ENCODE measurements around the gene TUSC2.
A peak's percentile ranks its signal among the peaks of the same experiment; 100 is the strongest.

TUSC2 gene

GRCh38 chr3:50334339-50335075, 6.5 kb upstream of the TUSC2 start:
- DNase-seq = no peak

DNA sequence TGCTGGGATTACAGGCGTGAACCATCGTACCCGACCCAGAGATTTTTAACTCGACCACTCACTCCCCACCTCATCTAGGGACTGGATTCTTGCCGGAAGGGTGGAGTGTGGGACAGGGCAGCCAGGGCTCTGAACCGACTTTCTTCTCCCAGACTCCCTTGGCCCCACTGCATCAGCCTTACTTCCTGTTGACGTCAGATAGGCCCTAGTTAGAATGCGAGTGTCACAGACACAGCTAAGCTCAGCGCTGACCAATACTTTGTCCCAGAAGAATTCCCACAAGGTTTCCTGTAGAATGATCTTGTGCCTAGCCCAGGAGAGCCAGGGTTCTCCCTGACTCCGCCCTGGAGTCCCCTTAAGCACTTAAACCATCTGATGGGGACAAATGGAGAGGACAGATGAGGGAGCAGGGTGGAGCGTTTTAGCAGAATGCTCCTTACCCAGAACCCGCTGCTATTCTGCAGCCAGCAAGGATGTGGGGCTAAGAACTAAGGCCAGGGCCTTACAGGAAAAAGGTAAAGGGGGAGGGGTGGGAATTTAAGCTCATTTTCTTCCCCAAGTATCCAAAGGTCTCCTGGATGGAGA, 5.8 kb upstream of the TUSC2 start:
- no peak for DNase-seq

GRCh38 chr3:50331364-50331907, 3.4 kb upstream of the TUSC2 start:
- DNase-seq = no peak

DNA sequence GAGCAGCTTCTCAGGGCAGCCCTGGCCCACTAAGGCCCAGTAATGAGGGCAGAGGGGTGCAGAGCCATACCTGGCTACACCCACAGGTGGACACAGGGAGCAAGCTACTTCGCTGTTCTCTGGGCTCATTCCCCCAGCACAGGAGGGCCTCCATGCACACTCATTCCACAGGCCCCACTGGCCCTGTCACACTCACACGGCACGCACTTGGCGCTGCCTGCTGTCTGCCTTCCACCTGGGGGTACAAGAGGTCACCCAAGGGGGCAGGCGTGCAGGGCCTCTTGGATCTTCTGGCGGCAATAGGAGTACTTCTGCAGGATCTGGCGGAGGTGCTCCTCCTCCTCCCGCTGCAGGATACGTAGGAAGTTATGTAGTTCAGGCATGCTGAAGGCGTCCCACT, 2.3 kb upstream of the TUSC2 start:
- no peak for DNase-seq

GRCh38 chr3:50327129-50327528, 894 bp downstream of the TUSC2 start:
- no peak for DNase-seq

GRCh38 chr3:50326182-50326541, 1.9 kb downstream of the TUSC2 start:
- no peak for DNase-seq

DNA sequence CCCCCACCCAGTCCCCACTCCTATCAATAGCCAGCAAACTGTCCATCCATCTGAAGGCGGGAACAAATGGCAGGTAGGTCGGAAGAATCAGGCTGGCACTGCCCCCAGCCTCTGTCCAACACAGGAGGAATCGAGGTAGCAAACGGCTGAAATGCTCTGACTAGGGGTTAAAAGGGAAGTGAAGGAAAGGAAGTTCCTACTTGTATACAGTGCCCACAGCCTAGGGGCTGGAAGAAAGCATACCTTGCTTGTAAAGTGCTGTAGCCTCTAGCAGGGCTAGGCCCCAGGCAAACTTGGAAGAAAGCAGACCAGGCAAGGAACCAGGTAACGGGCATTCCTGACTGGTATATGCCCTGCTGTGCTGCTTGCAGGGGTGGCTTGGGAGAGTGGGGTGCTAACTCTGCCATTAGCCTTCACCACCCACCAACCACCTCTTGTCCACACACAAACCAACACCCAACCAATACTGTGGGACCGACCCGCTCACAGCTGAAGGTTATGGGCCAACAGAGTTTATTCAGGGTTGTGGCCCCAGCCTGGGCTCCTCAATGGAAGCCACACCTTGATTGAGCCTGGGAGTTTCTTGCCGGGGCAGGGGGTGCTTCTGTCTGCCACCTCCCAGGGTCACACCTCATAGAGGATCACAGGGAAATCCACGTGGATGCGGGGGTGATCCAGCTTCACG, 2.4 kb downstream of the TUSC2 start:
- DNase-seq = no peak

DNA sequence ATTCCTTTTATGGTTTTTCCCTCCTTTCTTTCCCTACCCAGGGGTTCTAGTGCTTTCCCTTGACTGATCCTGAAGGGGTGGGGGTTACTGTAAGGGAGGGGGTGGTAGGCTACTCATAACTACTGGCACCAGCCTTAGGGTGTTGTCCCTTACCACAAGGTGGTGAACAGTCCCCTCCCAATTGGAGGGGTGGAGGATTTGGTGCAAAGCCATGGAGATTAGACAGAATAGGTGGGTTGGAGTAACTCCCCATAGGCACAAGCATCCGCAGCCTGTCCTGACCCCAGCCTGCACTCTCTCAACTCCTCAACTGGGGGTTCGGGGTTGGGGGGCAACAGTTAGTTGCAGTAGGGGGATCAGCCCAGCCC, 2.9 kb downstream of the TUSC2 start:
- no peak for DNase-seq

- DNase-seq = no peak
Measured at GRCh38 chr3:50324351-50325112, 3.5 kb downstream of the TUSC2 start.

DNA sequence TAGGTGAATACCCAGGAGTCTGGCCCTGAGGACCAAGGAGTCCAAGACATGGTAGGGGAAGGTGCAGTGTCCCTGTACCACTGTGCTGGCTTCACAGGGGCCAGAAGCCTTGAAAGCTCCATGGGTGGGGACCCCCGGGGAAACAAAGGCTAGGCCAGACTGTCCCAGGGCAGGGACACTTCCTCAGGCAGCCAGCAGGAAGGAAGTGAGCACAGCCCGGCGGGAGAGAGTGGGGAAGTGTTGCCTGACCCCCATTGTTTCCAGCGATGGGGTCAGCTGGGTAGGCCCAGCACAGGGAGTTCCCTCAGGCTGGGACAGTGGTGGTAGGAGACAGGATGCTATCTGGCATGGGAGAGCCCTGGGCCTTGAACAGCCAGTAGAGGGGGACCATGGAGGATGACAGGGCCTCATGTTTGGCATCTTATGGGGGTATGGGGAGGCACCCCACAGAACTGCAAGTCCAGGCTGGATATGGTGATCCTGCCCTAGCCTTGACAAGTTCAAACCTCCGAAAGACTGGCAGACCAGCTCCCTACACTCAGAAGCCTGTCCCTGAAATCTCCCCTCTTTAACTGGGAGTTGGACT, 4.3 kb downstream of the TUSC2 start:
- no peak for DNase-seq

DNA sequence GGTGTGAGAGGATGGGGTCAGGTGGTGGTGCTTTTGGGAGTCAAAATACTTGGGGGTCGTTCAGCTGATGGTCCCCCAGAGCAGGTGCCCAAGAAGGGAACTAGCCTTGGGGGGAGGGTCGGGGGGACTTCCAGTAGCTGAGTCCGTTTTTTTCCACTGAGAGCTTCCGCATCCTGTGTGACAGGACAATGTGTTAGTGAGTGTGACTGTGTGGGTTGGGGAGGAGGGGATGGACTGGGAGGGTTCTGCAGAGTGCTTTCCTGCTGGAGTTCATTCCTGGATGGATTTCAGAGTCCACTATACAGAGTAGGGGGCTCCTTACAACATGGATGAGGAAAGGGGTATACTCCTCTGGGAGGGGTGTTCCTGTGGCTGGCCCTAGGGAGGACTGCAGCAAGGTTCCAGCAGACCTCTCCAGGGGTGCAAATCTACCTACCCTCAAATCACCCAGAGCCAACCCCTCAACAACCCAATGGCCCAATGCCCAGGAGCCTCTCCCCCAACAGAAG, 4.9 kb downstream of the TUSC2 start:
- DNase-seq = no peak

DNA sequence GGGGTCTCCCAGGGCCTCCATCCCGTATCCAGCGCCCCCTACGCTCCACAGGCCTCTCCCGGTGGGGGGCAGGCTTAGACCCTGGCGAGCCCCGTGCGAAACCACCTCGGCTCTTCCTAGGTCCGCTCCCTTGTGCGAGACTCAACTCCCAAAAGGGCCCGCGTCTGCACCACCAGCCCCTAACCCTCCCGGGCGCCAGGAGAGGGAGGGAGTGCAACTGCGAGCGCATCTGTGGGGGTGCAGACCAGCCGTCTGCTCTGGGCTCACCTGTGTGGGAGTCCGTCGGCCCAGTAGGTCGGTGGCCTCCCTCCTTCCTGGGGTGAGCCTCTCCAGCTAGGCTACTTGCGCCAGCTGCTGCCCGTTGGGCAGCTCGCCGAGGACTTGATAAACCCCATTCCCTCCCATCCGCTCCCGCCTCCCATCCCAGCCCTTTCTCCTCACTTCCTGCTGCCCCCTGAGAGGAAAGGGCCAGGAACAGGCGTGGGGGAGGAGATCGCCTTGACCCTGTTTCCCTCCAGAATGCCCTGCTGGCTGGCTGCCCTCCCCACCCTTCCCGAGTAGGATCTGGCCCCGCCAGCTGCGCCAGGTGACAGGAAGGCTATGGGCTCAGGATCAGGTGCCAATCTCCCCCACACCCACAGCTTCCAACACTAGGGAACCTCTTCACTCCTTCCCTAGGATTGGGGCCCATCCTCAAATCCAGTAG, 5.5 kb downstream of the TUSC2 start, which contains the start of gene HYAL2:
Gene HYAL2, minus strand, starts transcription at position 360 of the 706 bp plus-strand sequence. CDS start 2,256 bp downstream, outside the sequence.
- no peak for DNase-seq

DNA sequence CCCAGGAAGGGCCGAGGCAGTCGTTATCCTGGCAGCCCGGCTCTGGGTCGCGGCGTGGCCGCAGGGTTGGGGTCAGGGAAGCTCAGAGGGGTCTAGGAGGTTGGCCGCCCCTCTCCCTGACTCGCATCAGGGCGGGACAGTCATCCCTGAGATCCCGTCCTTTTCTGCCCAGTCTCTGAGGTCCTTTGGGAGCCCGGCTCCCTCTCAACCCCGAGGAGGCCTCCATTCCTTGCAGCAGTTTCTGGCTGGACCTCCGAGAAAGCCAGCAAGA, 6.0 kb downstream of the TUSC2 start:
- DNase-seq = no peak

DNA sequence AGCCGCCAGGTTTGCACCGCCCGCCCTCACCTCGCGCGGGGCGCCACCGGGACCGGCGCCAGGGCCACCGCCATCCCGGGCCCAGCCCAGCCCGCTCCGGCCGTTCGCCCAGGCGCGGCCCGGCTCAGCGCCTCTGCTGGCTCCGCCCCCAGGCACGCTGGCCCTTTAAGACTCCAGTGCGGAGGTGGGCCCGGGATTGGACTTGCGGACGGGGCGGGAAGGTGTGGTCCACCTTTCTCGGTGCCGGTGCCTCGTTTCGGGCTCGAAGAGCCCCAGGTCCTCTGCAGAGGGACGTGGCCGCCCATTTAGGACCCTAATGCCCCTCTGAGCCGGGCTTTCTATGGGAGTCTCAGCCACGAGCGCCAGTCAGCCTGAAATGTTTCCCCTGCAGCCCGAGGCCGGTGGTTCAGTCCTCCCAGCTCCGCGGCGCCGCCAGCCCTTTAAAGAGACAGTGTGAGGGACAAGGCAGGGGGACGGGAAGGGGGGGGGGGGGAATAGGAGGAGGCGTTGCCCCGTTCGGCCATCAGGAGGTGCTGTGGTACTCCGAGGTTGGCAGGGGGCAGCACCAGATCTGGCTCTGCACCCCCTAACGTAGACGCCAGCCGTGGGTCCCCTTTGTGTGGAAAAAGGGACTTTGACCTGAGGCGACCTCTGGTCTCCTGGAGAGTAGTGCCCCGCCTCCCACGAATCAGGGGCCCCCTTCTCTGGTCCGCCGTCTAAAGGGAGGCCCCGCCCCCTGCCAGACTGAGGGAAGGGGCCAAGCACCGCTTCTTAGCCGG, 6.5 kb downstream of the TUSC2 start:
- DNase-seq = peak; percentile 37

GRCh38 chr3:50320853-50321335, 7.1 kb downstream of the TUSC2 start:
- no peak for DNase-seq

- DNase-seq = no peak
Measured at GRCh38 chr3:50319894-50320625, 8.0 kb downstream of the TUSC2 start.

DNA sequence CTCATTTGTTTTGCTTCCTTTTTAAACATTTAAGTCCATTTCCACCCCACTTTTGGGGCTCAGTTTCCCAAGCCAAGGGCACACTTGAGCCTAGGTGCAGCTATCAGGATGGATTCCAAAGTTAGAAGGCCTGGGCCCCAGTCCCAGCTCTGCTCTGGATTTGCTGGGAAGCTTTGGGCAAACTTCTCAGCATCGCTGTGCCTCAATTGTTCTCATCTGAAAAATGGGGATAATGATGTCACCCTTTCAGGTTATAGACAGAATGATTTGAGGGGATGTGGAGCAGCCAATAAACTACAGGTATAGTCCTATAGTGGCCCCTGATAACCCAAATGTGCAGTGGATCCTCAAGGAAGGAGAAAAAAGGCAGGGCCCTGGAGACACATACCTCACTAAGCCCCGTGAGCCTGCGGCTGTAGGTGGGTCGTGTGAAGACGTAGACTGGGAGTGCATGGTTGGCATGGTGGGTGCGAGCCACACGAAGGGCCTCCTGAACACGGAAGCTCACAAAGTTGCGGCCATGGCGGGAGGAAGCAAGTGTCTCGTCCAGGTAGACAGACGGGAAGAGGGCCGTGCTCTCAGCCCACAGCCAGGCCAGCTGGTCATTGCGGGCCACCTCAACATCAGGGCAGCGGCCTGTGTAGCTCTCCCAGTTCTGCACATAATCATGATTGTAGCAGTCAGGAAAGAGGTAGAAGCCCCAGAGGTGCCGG, 8.7 kb downstream of the TUSC2 start:
- no peak for DNase-seq

DNA sequence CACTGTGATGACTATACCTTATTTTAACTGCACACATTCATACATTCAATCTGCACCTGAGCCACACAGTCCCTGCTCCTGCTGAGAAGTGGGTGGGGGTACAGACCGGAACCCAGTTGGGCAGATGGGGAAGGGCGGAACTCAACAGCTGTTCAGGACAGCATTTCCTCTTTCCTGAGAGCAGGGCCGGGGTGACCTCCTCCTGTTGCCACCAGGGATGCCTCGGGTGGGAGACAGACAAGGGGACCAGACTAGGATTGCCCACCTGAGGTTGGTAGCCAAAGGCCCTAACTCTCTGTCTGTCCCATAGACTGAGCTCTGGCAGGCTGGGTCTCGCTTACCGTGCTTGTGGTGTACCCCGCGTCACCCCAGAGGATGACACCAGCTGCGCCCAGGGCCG, 9.4 kb downstream of the TUSC2 start:
- DNase-seq = no peak

DNA sequence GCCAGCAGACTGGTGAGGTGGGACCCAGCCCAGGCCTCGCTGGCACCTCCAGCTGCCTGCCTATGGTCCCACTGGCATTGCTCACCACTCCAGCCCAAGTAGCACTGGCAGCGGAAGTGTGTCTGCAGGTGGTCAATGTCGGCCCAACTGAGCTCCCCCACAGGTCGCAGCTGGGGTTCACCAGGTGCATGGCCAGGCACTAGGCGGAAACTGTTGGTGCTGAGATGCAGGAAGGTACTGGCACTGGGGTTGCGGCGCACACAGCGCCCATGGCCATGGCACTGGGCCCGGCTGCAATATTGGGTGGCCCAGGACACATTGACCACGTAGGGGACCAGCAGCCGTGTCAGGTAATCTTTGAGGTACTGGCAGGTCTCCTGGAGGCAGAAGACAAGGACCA, 9.9 kb downstream of the TUSC2 start:
- no peak for DNase-seq

DNA sequence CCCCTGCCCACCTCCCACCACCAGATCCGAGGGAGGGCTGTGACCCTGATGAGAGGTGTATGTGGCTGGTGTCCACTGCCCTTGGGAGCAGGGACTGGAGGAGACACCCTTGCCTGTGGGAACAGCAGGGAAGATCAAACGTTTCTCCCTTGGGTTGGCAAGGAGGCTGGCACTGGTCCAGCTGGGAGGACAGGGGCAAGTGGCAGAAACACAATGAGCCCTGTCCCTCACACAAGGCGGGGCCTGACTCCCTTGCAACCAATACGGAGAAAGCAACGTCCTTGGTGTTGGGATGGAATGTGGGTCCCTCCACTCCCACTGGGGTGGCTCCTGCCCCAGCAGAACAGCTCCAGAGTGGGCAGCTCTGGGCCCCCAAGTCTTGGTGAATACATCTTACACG, 10.7 kb downstream of the TUSC2 start:
- no peak for DNase-seq

Data from SIG-M5 (cell line).